ENCODE measurements around the gene MYH16.

Gene MYH16

GRCh38 chr7:99293650-99294049, 21.0 kb downstream of the MYH16 start:
- Histone ChIP-seq H3K4me1 (ENCODE audit: control insufficient read depth, insufficient read depth, low read length) (no peaks in the 10 kb centered on the region), H3K36me3 (ENCODE audit: control insufficient read depth, insufficient read depth, low read length) (no peaks in the 10 kb centered on the region), H3K4me3 (ENCODE audit: insufficient read depth, low read depth, low read length) (no peak overlapping the region), H3K9me3 (ENCODE audit: control insufficient read depth, low read length) (no peaks in the 10 kb centered on the region), H3K27ac (ENCODE audit: insufficient read depth, low read depth, low read length, poor library complexity, severe bottlenecking) (no peak overlapping the region), H3K27me3 (ENCODE audit: control insufficient read depth, insufficient read depth, low read length, poor library complexity, severe bottlenecking) (no peaks in the 10 kb centered on the region)
- WGBS, 2 experiments: 86 to 89% methylated on average over 4 of the region's 4 CpGs

- H3K4me1 ChIP-seq (ENCODE audit: control insufficient read depth, insufficient read depth, low read length): no peaks in the 10 kb centered on the region
Measured at GRCh38 chr7:99296471-99296870, 23.8 kb downstream of the MYH16 start.

GRCh38 chr7:99301496-99301895, 28.9 kb downstream of the MYH16 start:
- H3K27me3 ChIP-seq (ENCODE audit: control insufficient read depth, insufficient read depth, low read length, poor library complexity, severe bottlenecking): no peaks in the 10 kb centered on the region
- 90 to 92% methylated on average over 19 of the region's 19 CpGs for WGBS, 2 experiments
- H3K27ac ChIP-seq (ENCODE audit: insufficient read depth, low read depth, low read length, poor library complexity, severe bottlenecking): no peak overlapping the region
- H3K4me3 ChIP-seq (ENCODE audit: insufficient read depth, low read depth, low read length): no peak overlapping the region
- no peaks in the 10 kb centered on the region for H3K9me3 ChIP-seq (ENCODE audit: control insufficient read depth, low read length)
- H3K36me3 ChIP-seq (ENCODE audit: control insufficient read depth, insufficient read depth, low read length): no peaks in the 10 kb centered on the region
- H3K4me1 ChIP-seq (ENCODE audit: control insufficient read depth, insufficient read depth, low read length): no peaks in the 10 kb centered on the region

More at GRCh38 chr7:99296471-99296870, 23.8 kb downstream of the MYH16 start:
- H3K4me3 ChIP-seq (ENCODE audit: insufficient read depth, low read depth, low read length): no peak overlapping the region
- H3K27ac ChIP-seq (ENCODE audit: insufficient read depth, low read depth, low read length, poor library complexity, severe bottlenecking): no peak overlapping the region
- H3K36me3 ChIP-seq (ENCODE audit: control insufficient read depth, insufficient read depth, low read length): no peaks in the 10 kb centered on the region
- WGBS, 2 experiments: 92 to 93% methylated on average over 5 of the region's 5 CpGs
- no peaks in the 10 kb centered on the region for H3K27me3 ChIP-seq (ENCODE audit: control insufficient read depth, insufficient read depth, low read length, poor library complexity, severe bottlenecking)
- H3K9me3 ChIP-seq (ENCODE audit: control insufficient read depth, low read length): no peaks in the 10 kb centered on the region

- no peak overlapping the region for H3K4me3 ChIP-seq (ENCODE audit: insufficient read depth, low read depth, low read length)
- H3K4me1 ChIP-seq (ENCODE audit: control insufficient read depth, insufficient read depth, low read length): no peaks in the 10 kb centered on the region
- WGBS, 2 experiments: 92% methylated on average over 16 of the region's 16 CpGs
- no peaks in the 10 kb centered on the region for H3K36me3 ChIP-seq (ENCODE audit: control insufficient read depth, insufficient read depth, low read length)
- no peaks in the 10 kb centered on the region for H3K27me3 ChIP-seq (ENCODE audit: control insufficient read depth, insufficient read depth, low read length, poor library complexity, severe bottlenecking)
- no peak overlapping the region for H3K27ac ChIP-seq (ENCODE audit: insufficient read depth, low read depth, low read length, poor library complexity, severe bottlenecking)
- H3K9me3 ChIP-seq (ENCODE audit: control insufficient read depth, low read length): no peaks in the 10 kb centered on the region
Measured at GRCh38 chr7:99305473-99306260, 33.0 kb downstream of the MYH16 start.

- 90 to 93% methylated on average over 6 to 7 of the region's 7 CpGs for WGBS, 2 experiments
- H3K4me1 ChIP-seq (ENCODE audit: control insufficient read depth, insufficient read depth, low read length): no peaks in the 10 kb centered on the region
Measured at GRCh38 chr7:99308461-99309074, 35.9 kb downstream of the MYH16 start.

GRCh38 chr7:99309111-99309510, 36.5 kb downstream of the MYH16 start:
- Histone ChIP-seq H3K4me3 (ENCODE audit: insufficient read depth, low read depth, low read length) (no peak overlapping the region), H3K4me1 (ENCODE audit: control insufficient read depth, insufficient read depth, low read length) (no peaks in the 10 kb centered on the region), H3K9me3 (ENCODE audit: control insufficient read depth, low read length) (no peaks in the 10 kb centered on the region), H3K27me3 (ENCODE audit: control insufficient read depth, insufficient read depth, low read length, poor library complexity, severe bottlenecking) (no peaks in the 10 kb centered on the region), H3K36me3 (ENCODE audit: control insufficient read depth, insufficient read depth, low read length) (no peaks in the 10 kb centered on the region), H3K27ac (ENCODE audit: insufficient read depth, low read depth, low read length, poor library complexity, severe bottlenecking) (no peak overlapping the region)
- WGBS, 2 experiments: 93 to 94% methylated on average over 7 of the region's 7 CpGs

More at GRCh38 chr7:99308461-99309074, 35.9 kb downstream of the MYH16 start:
- H3K9me3 ChIP-seq (ENCODE audit: control insufficient read depth, low read length): no peaks in the 10 kb centered on the region
- H3K27me3 ChIP-seq (ENCODE audit: control insufficient read depth, insufficient read depth, low read length, poor library complexity, severe bottlenecking): no peaks in the 10 kb centered on the region
- no peaks in the 10 kb centered on the region for H3K36me3 ChIP-seq (ENCODE audit: control insufficient read depth, insufficient read depth, low read length)
- no peak overlapping the region for H3K27ac ChIP-seq (ENCODE audit: insufficient read depth, low read depth, low read length, poor library complexity, severe bottlenecking)
- no peak overlapping the region for H3K4me3 ChIP-seq (ENCODE audit: insufficient read depth, low read depth, low read length)

- Histone ChIP-seq H3K27me3 (ENCODE audit: control insufficient read depth, insufficient read depth, low read length, poor library complexity, severe bottlenecking) (no peaks in the 10 kb centered on the region), H3K27ac (ENCODE audit: insufficient read depth, low read depth, low read length, poor library complexity, severe bottlenecking) (no peak overlapping the region), H3K4me1 (ENCODE audit: control insufficient read depth, insufficient read depth, low read length) (no peaks in the 10 kb centered on the region), H3K9me3 (ENCODE audit: control insufficient read depth, low read length) (no peaks in the 10 kb centered on the region), H3K36me3 (ENCODE audit: control insufficient read depth, insufficient read depth, low read length) (no peaks in the 10 kb centered on the region), H3K4me3 (ENCODE audit: insufficient read depth, low read depth, low read length) (no peak overlapping the region)
- WGBS, 2 experiments: 96 to 100% methylated on average over 3 of the region's 4 CpGs
Measured at GRCh38 chr7:99310004-99310403, 37.4 kb downstream of the MYH16 start.

- Histone ChIP-seq H3K4me3 (ENCODE audit: insufficient read depth, low read depth, low read length) (no peak overlapping the region), H3K36me3 (ENCODE audit: control insufficient read depth, insufficient read depth, low read length) (no peaks in the 10 kb centered on the region), H3K9me3 (ENCODE audit: control insufficient read depth, low read length) (no peaks in the 10 kb centered on the region), H3K27ac (ENCODE audit: insufficient read depth, low read depth, low read length, poor library complexity, severe bottlenecking) (no peak overlapping the region), H3K27me3 (ENCODE audit: control insufficient read depth, insufficient read depth, low read length, poor library complexity, severe bottlenecking) (no peaks in the 10 kb centered on the region), H3K4me1 (ENCODE audit: control insufficient read depth, insufficient read depth, low read length) (no peaks in the 10 kb centered on the region)
- WGBS, 2 experiments: 85 to 93% methylated on average over 8 to 9 of the region's 9 CpGs
Measured at GRCh38 chr7:99311702-99312101, 39.1 kb downstream of the MYH16 start.

- Histone ChIP-seq H3K27ac (ENCODE audit: insufficient read depth, low read depth, low read length, poor library complexity, severe bottlenecking) (no peak overlapping the region), H3K4me1 (ENCODE audit: control insufficient read depth, insufficient read depth, low read length) (no peaks in the 10 kb centered on the region), H3K9me3 (ENCODE audit: control insufficient read depth, low read length) (no peaks in the 10 kb centered on the region), H3K27me3 (ENCODE audit: control insufficient read depth, insufficient read depth, low read length, poor library complexity, severe bottlenecking) (no peaks in the 10 kb centered on the region), H3K36me3 (ENCODE audit: control insufficient read depth, insufficient read depth, low read length) (no peaks in the 10 kb centered on the region), H3K4me3 (ENCODE audit: insufficient read depth, low read depth, low read length) (no peak overlapping the region)
- WGBS, 2 experiments: 68% methylated on average over 16 of the region's 16 CpGs
Measured at GRCh38 chr7:99312316-99313203, 39.9 kb downstream of the MYH16 start.

GRCh38 chr7:99313204-99313573, 40.5 kb downstream of the MYH16 start:
- WGBS, 2 experiments: 76 to 84% methylated on average over 1 of the region's 1 CpG
- Histone ChIP-seq H3K4me3 (ENCODE audit: insufficient read depth, low read depth, low read length) (no peak overlapping the region), H3K27ac (ENCODE audit: insufficient read depth, low read depth, low read length, poor library complexity, severe bottlenecking) (no peak overlapping the region), H3K9me3 (ENCODE audit: control insufficient read depth, low read length) (no peaks in the 10 kb centered on the region), H3K4me1 (ENCODE audit: control insufficient read depth, insufficient read depth, low read length) (no peaks in the 10 kb centered on the region), H3K27me3 (ENCODE audit: control insufficient read depth, insufficient read depth, low read length, poor library complexity, severe bottlenecking) (no peaks in the 10 kb centered on the region), H3K36me3 (ENCODE audit: control insufficient read depth, insufficient read depth, low read length) (no peaks in the 10 kb centered on the region)
